Upper lobe of left lung (tissue), 4 donors: Measurements from ENCODE around the gene MYL6.

Experiments used
- CTCF ChIP-seq, 6 experiments: fragments of 450-650 bp in 4 of 6; fragments of 200-600 bp in 2 of 6; sonication (generic) in 2 of 6; IDR thresholded peaks; one replicate each; pipeline ENCODE4 v1.5.1; 2016 to 2019; ENCODE audit warnings: antibody characterized with exemption in 6 of 6
- POLR2A ChIP-seq, 4 donors: fragments of 450-650 bp; IDR thresholded peaks; one replicate each; pipeline ENCODE4 v1.5.1; 2016 to 2017; ENCODE audit warnings: antibody characterized with exemption in 4 of 4, mild to moderate bottlenecking in 2 of 4
- POLR2AphosphoS5 ChIP-seq, 2 donors: sonication (generic); formaldehyde crosslinking; IDR thresholded peaks; one replicate each; pipeline ENCODE4 v1.5.1; 2017; ENCODE audit warnings: antibody characterized with exemption in 2 of 2

- TF ChIP-seq CTCF (IDR thresholded peaks at IDR 0.05) (peak in 1 of 6 experiments; percentile 13), POLR2A (IDR thresholded peaks at IDR 0.05) (peak; percentile 76 to 99 (median 94)), POLR2AphosphoS5 (IDR thresholded peaks at IDR 0.05) (peak; percentile 100)
Observed at GRCh38 chr12:56158029-56158925, at the start of gene MYL6.
